22Rv1 (cell line): ENCODE results near the gene CILP.
"Not testable (repeated sequence)": the region's sequence is repeated elsewhere in the genome, so short reads cannot be mapped to it uniquely, and the experiment has no call there.

Experiments used
- H3K27ac ChIP-seq: fragments of 450-650 bp; 2 replicates; pipeline ENCODE4 v1.5.1; 2017
- ZFX ChIP-seq: fragments of 450-650 bp; IDR thresholded peaks from 2 replicates; pipeline ENCODE4 v1.6.1; 2017; ENCODE audit warnings: antibody characterized with exemption, borderline replicate concordance
- TF ChIP-seq, protein P1 (sequence below): fragments of 450-650 bp; IDR thresholded peaks from 2 replicates; pipeline ENCODE4 v1.5.1; 2017; ENCODE audit warnings: mild to moderate bottlenecking

Gene CILP

DNA sequence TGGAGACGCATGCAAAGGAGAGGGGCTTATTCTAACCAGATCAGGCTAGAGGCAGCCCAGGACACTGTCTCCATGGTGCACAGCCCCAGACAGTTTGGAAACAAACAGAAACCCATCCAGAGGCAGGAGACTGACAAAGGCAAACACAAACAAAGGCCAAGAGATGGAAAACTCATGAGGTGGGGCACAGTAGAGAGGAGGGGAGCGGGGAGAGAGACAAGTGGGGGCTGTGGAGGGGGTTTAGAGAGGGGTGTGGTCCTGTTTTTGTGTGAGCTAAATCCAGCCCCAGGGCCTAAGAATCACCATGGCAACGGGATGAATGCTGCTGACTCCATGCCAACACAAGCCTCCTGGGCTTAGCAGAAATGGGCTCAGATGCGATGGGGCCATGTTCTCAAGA is 43.1 kb upstream of the CILP start:
- H3K27ac ChIP-seq, result no peak overlapping the region
- TF ChIP-seq, protein P1, sequence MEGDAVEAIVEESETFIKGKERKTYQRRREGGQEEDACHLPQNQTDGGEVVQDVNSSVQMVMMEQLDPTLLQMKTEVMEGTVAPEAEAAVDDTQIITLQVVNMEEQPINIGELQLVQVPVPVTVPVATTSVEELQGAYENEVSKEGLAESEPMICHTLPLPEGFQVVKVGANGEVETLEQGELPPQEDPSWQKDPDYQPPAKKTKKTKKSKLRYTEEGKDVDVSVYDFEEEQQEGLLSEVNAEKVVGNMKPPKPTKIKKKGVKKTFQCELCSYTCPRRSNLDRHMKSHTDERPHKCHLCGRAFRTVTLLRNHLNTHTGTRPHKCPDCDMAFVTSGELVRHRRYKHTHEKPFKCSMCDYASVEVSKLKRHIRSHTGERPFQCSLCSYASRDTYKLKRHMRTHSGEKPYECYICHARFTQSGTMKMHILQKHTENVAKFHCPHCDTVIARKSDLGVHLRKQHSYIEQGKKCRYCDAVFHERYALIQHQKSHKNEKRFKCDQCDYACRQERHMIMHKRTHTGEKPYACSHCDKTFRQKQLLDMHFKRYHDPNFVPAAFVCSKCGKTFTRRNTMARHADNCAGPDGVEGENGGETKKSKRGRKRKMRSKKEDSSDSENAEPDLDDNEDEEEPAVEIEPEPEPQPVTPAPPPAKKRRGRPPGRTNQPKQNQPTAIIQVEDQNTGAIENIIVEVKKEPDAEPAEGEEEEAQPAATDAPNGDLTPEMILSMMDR, result no peak
- no peak for TF ChIP-seq ZFX

DNA sequence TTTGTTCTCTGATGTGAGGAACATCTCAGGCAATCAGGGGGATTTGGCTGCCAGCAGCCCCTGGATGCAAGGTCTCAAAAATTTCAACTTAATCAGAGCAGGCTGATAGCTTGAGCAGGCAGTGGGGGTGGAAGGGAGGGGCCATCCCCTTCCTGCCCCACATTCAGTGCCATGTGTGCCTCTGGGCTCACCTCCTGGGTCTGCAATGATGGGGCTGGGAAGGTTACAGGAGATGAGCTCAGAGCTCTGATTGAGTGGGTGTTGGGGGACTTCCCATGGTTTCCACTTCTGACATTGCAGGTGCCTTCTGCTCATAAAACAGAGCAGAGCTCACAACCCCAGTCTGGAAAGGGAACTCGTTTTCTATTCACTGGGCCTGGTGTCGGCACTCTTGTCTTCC is 38.4 kb upstream of the CILP start:
- no peak for TF ChIP-seq ZFX
- TF ChIP-seq, protein P1, result no peak
- H3K27ac ChIP-seq, result no peak overlapping the region

DNA sequence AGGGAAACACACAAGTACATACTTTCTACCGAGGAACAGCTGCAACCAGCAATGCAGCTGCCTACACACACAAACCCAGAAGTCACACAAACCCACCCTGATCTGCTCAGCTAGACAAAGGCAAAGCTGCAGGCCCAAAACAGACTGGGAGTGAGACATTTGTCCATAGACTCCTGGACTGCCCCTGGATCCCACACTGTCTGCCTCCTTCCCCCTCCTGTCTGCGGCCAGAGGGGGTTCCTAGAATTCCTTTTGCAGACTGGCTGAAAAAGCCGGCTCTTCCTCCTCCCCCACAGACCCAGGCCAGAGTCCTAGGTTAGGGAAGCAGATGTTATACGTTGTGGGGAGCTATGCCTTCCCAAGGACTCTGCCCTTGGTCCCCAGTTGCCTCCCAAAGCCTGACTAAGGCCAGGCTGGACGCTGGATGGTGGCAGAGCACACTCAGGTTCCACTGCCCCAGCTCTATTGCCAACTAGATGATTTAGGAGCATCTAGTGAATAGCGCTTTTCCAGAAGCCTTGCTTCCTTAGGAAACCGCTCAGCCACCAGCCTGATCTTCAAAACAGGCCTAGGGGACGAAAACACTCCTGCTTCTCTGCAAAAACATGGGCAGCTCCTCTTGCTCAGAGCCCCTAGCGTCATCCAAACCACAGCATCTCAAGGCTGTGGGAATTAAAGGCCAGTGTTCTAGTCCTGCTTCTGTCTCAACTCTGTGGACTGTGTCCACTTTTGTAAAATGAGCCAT is 37.4 kb upstream of the CILP start:
- TF ChIP-seq, protein P1, result no peak
- TF ChIP-seq ZFX, result no peak
- no peak overlapping the region for H3K27ac ChIP-seq

DNA sequence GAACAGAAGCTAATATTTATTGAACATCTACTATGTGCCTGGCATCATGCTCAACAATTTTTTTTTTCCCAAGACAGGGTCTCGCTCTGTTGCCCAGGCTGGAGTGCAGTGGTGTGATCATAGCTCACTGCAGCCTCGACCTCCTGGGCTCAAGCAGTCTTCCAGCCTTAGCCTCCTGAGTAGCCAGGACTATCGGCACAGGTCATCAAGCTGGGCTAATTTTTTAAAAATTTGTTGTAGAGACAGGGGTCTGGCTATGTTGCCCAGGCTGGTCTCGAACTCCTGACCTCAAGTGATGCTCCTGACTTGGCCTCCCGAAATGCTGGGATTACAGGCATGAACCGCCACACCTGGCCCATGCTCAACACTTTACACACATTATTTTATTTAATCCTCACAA is 35.7 kb upstream of the CILP start:
- no peak for TF ChIP-seq ZFX
- TF ChIP-seq, protein P1, result no peak
- H3K27ac ChIP-seq, result no peak overlapping the region

DNA sequence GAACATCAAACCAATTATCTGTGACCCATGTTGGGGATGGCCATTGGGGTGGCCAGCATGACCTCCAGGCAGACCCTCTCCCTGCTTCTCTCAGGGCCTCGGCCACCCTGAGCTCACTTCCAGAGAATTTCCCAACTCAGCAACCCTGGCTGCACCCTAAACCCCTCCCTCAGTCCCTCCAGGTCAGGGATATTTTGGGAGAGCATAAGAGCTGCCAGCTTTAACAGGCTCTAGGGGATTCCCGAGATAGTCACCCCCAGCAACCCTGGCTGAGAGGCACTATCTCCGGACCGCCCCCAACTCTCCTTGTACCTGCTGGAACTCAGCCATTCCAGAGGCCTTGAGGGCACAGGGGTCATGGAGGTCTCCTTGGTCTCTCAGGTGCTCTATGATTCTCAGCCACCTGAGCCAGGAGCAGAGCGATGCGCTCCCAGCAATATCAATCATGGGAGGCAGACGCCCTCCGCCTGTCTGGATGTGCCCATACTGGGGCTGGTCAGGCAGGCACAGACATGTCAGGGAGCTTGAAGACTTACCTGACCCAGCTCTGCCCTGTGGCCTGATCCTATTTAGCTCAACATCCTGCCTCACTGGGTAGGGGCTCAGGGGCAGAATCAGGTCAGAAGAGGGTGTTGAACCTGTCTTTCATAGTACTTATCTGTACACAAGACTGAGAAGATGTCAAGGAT is 34.9 kb upstream of the CILP start:
- no peak for TF ChIP-seq ZFX
- no peak overlapping the region for H3K27ac ChIP-seq

DNA sequence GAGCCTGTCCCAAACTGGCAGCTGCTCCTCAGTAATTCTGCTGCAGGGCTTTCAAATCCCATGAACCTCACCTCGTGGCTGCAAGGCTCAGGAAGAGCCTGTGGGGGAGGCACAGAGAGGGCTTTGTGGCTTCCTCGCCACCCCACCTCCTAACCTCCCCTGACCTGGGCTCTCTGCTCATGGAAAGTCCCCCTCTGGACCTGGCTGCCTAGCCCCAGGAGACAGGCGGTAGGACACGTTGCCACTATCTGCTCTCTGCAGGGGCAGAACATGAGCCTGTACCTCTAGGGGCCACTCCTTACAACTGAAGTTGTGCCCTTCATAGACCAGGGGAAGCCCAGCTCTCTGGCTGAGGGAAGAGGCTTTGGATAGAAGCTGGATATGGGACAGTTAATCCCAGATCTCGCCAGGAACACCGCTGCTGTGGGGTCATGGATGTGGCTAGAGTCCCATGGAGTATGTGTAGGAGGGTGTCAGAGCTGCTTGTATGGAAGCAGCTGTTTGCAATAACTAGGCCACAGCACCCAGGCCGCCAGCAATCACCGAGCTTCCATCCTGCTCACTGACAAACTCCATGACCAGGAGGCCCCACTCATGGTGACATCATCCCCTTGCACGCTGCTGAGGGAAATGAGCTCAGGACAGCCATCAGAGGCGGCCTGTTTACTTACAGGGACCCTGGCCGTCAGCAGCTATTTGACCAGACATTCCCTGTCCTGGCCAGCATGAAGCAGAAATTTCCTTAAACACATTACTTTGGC is 34.0 kb upstream of the CILP start:
- H3K27ac ChIP-seq, result no peak overlapping the region
- no peak for TF ChIP-seq ZFX
- TF ChIP-seq, protein P1, result no peak

DNA sequence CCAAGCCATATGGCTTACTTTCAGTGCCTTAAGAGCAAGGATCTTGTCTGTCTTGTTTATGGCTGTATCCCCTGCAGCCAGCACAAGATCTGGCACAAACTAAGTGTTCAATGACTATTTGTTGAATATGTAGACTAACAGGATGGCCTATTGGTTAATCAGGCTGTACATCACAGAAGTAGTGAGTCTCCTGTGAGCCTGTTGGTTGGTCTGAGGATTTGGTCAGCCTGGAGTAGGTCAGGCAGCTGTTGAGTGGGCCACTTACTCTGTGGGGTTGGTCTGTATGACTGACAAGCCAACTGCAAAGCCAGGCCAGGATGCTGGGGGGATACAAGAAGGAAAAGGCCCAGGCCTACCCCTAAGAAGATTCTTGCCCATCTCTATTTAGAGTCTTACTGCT is 33.4 kb upstream of the CILP start:
- no peak overlapping the region for H3K27ac ChIP-seq

DNA sequence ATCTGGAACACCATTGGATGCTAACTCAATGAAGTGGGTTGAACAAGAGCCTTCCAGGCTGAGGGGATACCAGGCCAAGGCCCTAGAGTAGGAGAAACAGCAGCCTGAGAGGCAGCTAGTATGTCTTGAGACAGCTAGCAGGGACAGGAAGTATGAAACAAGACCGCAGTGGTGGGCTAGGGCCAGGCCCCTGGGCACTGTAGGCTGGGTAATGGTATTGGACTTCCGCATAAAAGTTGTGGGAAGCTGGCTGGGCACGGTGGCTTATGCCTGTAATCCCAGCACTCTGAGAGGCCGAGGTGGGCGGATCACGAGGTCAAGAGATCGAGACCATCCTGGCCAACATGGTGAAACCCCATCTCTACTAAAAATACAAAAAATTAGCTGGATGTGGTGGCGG is 25.2 kb upstream of the CILP start:
- not testable (repeated sequence) for H3K27ac ChIP-seq

More for the DNA sequence above, 33.4 kb upstream of the CILP start:
- TF ChIP-seq, protein P1, result no peak
- no peak for TF ChIP-seq ZFX
